ENCODE data around the gene CDH13.

DNA sequence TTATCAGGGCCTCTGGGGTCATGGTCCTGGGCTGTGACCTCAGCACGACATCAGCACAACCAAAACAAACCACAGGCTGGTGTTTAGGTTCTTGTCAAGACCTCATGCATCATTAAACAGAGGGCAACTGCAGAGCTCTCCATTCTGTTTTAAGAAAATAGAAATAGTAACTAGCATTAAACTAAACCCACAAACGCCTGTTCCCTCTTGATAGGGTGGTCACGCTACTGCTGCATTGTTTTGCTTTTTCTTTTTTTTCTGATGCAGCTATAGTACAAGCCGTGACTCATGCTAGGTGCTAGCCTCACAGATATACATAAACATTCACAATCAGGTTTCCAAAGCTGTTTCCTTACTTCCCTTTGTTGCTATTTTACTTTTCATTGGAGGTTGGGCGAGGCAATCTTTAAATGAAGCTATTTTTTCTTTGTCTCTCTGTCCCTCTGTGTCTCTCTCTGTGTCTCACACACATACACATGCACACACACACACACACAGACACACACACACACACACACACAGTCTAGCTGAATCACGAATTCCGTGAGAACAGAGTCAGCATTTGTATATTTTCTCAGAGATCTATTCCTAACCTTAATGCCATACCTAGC is 310.3 kb downstream of the CDH13 start:
- no peak for TF ChIP-seq FOXP2 (optimal IDR thresholded peaks at IDR 0.05; ENCODE audit: control extremely low read depth, extremely low read length, insufficient read depth)
- TF ChIP-seq EZH2 (IDR thresholded peaks at IDR 0.05): no peak
- TF ChIP-seq POLR2AphosphoS5 (IDR thresholded peaks at IDR 0.05; ENCODE audit: borderline replicate concordance, low read depth, low read length): no peak

Data from SK-N-MC (cell line).